Upper lobe of right lung (tissue), 1 donor: Measurements from ENCODE around the gene YIF1A. TPM values are rescaled to one million over a fixed set of nuclear protein-coding genes. Genes with fewer than 3 reads are reported as not detected.
A peak's percentile ranks its signal among the peaks of the same experiment; 100 is the strongest.

Source experiments
- ATAC-seq: fragments of 200-7000 bp; cut with Tn5 transposase; one replicate; pipeline ENCODE4 v1.9.1; 2020; ENCODE audit warnings: mild to moderate bottlenecking, moderate library complexity
- DNase-seq: peaks from one replicate; pipeline ENCODE4 v3.0.0-alpha.2; 2020
- H3K27ac ChIP-seq: fragments of 200-600 bp; one replicate; pipeline ENCODE4 v1.8.0; 2022
- H3K27me3 ChIP-seq: fragments of 200-600 bp; one replicate; pipeline ENCODE4 v1.8.0; 2022; ENCODE audit warnings: mild to moderate bottlenecking
- H3K36me3 ChIP-seq: fragments of 200-600 bp; one replicate; pipeline ENCODE4 v1.8.0; 2022
- H3K4me1 ChIP-seq: fragments of 200-600 bp; one replicate; pipeline ENCODE4 v1.8.0; 2022
- H3K4me3 ChIP-seq: fragments of 200-600 bp; one replicate; pipeline ENCODE4 v1.8.0; 2022; ENCODE audit warnings: mild to moderate bottlenecking
- H3K9me3 ChIP-seq: fragments of 200-600 bp; one replicate; pipeline ENCODE4 v1.8.0; 2022
- intact Hi-C: fragments of 100-400 bp; cut with DNase I; formaldehyde crosslinking; loops from one replicate; pipeline ENCODE4 v1.11.0; 2022
- long read RNA-seq: library from polyadenylated mRNA; unstranded; transcript quantifications from one replicate; pipeline ENCODE4 v2.0.0, GENCODE V29; 2021
- total RNA-seq: library from RNA; stranded (reverse); fragmentation: NEBNext Ultra II Directional; extraction: Animal tissue kit (Norgen Biotek cat#: 25700); gene quantifications from one replicate; pipeline ENCODE4 v1.2.1, GENCODE V29; 2021
- TF ChIP-seq, protein P1 (sequence below): fragments of 200-600 bp; IDR thresholded peaks from one replicate; pipeline ENCODE4 v1.8.0; 2022; ENCODE audit warnings: antibody characterized with exemption
- donor health status: DM: no; HTN: yes; CAD: no; lungs with severe emphysema.

The YIF1A gene, protein sequence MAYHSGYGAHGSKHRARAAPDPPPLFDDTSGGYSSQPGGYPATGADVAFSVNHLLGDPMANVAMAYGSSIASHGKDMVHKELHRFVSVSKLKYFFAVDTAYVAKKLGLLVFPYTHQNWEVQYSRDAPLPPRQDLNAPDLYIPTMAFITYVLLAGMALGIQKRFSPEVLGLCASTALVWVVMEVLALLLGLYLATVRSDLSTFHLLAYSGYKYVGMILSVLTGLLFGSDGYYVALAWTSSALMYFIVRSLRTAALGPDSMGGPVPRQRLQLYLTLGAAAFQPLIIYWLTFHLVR
- total RNA-seq: 66.9 TPM
- long read RNA-seq, transcript YIF1A-203 (8 exons, 1,124 nt): major isoform, 134 of 160 reads
- long read RNA-seq, partial matches to known transcripts: 6 of 160 reads
- long read RNA-seq, other reads (novel, unspliced or antisense): 16 of 160 reads

DNA sequence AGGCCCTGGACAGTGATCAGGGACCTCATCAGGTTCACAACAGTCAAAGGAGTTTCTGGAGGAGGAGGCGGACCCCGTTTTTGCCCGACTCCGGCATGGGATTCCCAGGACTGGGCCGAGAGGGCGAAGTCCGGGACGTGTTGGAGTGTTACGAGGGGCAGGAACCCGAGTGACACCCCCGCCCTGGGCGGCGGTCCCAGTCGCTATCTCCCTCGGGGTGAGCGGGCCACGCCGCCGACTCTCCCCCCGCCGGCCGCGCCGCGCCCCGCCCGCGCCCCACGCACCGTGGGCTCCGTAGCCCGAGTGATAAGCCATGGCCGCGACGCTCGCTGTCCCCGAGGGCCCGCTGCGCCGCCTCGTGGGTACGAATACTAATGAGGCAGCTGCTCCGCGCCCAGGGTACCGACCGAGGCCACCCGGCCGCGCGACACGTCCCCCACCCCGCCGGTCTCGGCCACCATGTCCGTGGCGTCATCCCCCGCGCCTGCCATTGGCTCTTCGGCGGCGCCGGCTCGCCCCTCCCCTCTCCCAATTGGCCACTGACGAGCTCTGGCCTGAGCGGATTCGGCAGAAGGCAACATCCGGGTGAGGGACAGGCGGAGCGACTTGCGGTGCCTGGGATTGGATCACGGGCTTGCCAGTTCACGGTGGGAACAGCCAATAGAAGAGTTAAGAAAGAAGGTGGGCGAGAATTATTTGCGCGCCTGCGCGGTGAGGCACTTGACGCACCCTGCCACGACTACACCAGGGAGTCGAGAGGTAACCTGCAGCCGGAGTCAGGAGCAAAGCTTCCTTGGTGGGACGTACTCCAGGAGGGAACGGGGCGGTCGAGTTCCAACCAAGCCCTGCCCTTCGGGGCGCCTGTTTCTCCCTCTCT, at the start of gene YIF1A:
TSS of gene YIF1A (minus strand) at position 473 of the 877 bp plus-strand sequence. CDS start at position 315, 158 bp downstream.
- DNase-seq: peak; percentile 99
- Histone ChIP-seq H3K27ac (peak within 1 kb of the TSS; percentile 96), H3K36me3 (peaks cover 6% of the 10 kb centered on the region), H3K9me3 (no peaks in the 10 kb centered on the region), H3K4me3 (peak within 1 kb of the TSS; percentile 78), H3K27me3 (peaks cover 29% of the 10 kb centered on the region), H3K4me1 (peaks cover 22% of the 10 kb centered on the region)
- TF ChIP-seq, protein P1, sequence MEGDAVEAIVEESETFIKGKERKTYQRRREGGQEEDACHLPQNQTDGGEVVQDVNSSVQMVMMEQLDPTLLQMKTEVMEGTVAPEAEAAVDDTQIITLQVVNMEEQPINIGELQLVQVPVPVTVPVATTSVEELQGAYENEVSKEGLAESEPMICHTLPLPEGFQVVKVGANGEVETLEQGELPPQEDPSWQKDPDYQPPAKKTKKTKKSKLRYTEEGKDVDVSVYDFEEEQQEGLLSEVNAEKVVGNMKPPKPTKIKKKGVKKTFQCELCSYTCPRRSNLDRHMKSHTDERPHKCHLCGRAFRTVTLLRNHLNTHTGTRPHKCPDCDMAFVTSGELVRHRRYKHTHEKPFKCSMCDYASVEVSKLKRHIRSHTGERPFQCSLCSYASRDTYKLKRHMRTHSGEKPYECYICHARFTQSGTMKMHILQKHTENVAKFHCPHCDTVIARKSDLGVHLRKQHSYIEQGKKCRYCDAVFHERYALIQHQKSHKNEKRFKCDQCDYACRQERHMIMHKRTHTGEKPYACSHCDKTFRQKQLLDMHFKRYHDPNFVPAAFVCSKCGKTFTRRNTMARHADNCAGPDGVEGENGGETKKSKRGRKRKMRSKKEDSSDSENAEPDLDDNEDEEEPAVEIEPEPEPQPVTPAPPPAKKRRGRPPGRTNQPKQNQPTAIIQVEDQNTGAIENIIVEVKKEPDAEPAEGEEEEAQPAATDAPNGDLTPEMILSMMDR: peak; percentile 18
- intact Hi-C loops: no loop called here
- peak; percentile 96 for ATAC-seq

- peak overlapping the region; percentile 75 for H3K27ac ChIP-seq
- H3K9me3 ChIP-seq: no peaks in the 10 kb centered on the region
- no peaks in the 10 kb centered on the region for H3K27me3 ChIP-seq
- no peak overlapping the region for H3K4me3 ChIP-seq
- DNase-seq: peak; percentile 63
- intact Hi-C loops: no loop called here
- H3K36me3 ChIP-seq: peaks cover 46% of the 10 kb centered on the region
- TF ChIP-seq, protein P1: no peak
- no peak for ATAC-seq
- H3K4me1 ChIP-seq: peaks cover 25% of the 10 kb centered on the region
Measured at GRCh38 chr11:66337103-66337899, 48.4 kb upstream of the YIF1A start.

- peak within 1 kb of the TSS; percentile 73 for H3K4me3 ChIP-seq
- intact Hi-C loops: no loop called here
- H3K27me3 ChIP-seq: no peaks in the 10 kb centered on the region
- peaks cover 44% of the 10 kb centered on the region for H3K36me3 ChIP-seq
- no peaks in the 10 kb centered on the region for H3K9me3 ChIP-seq
- H3K4me1 ChIP-seq: peaks cover 25% of the 10 kb centered on the region
- H3K27ac ChIP-seq: peak within 1 kb of the TSS; percentile 75
- DNase-seq (peak; percentile 78), ATAC-seq (peak; percentile 70)
- TF ChIP-seq, protein P1: peak; percentile 36
Measured at GRCh38 chr11:66336234-66337102, 47.5 kb upstream of the YIF1A start, which contains the start of gene RIN1. Gene RIN1, minus strand, starts transcription at chr11:66336434. Its CDS starts 32 bp downstream, at chr11:66336402.

- H3K27me3 ChIP-seq: no peaks in the 10 kb centered on the region
- TF ChIP-seq, protein P1: no peak
- no peaks in the 10 kb centered on the region for H3K9me3 ChIP-seq
- H3K36me3 ChIP-seq: peaks cover 36% of the 10 kb centered on the region
- peak overlapping the region; percentile 73 for H3K4me3 ChIP-seq
- ATAC-seq (peak; percentile 13), DNase-seq (peak; percentile 71)
- peak overlapping the region; percentile 75 for H3K27ac ChIP-seq
- intact Hi-C loops: no loop called here
- H3K4me1 ChIP-seq: peaks cover 25% of the 10 kb centered on the region
Measured at GRCh38 chr11:66335531-66336233, 46.7 kb upstream of the YIF1A start.
